Measurements from ENCODE around the gene CDC73. TPM values are rescaled to one million over a fixed set of nuclear protein-coding genes. Genes with fewer than 3 reads are reported as not detected.

Gene CDC73
- 14.6 and 18.7 TPM in 2 replicates for total RNA-seq
- polyA plus RNA-seq = 51.0 and 69.8 TPM in 2 replicates
- 37.9 and 40.8 TPM in 2 replicates for polyA plus RNA-seq (2012)
- polyA minus RNA-seq (ENCODE audit: low replicate concordance) = 2.1 and 3.3 TPM in 2 replicates

GRCh38 chr1:193121616-193122593 lies at the start of gene CDC73:
CDC73 (plus strand) TSS chr1:193122031; CDS start chr1:193122201, 170 bp downstream.
- DNase-seq (ENCODE audit: low read depth in 2 of 2) = peak; percentile 95 to 97
- Histone ChIP-seq H3K27me3 (ENCODE audit: control insufficient read depth, insufficient read depth, low read length) (no peaks in the 10 kb centered on the region), H3K36me3 (ENCODE audit: control insufficient read depth, insufficient read depth, low read length) (no peaks in the 10 kb centered on the region), H3K9ac (ENCODE audit: insufficient read depth, low read length) (peak within 1 kb of the TSS; percentile 97), H3K27ac (ENCODE audit: insufficient read depth, low read length) (peak within 1 kb of the TSS; percentile 97), H2AFZ (ENCODE audit: low read length) (peak within 1 kb of the TSS; percentile 99), H3K9me3 (ENCODE audit: control insufficient read depth, insufficient read depth, low read depth, low read length) (no peaks in the 10 kb centered on the region), H3K4me2 (ENCODE audit: extremely low read depth, insufficient read depth, low read length) (peak within 1 kb of the TSS; percentile 75), H3K4me1 (ENCODE audit: control insufficient read depth, extremely low read depth, insufficient read depth, low read length) (no peaks in the 10 kb centered on the region), H4K20me1 (ENCODE audit: control insufficient read depth, extremely low read depth, insufficient read depth, low read length) (no peaks in the 10 kb centered on the region), H3K79me2 (ENCODE audit: control insufficient read depth, insufficient read depth, low read length) (peaks cover 45% of the 10 kb centered on the region), H3K4me3 (replicated peaks in 1 of 4; ENCODE audit: control extremely low read depth in 1 of 4, insufficient read depth in 1 of 4, low read depth in 3 of 4, low read length in 4 of 4) (peak within 1 kb of the TSS; percentile 82 to 100 (median 98))
- peak; percentile 71 to 74 for TF ChIP-seq CTCF (conservative IDR thresholded peaks at IDR 0.05 in 1 of 2, IDR thresholded peaks at IDR 0.05 in 1 of 2; ENCODE audit: low read depth in 1 of 2, low read length in 2 of 2)
- no peak for TF ChIP-seq EZH2 (IDR thresholded peaks at IDR 0.05; ENCODE audit: low read length, missing control alignments)

GRCh38 chr1:193077991-193078390 lies 43.8 kb upstream of the CDC73 start:
- Histone ChIP-seq H3K27me3 (ENCODE audit: control insufficient read depth, insufficient read depth, low read length) (no peaks in the 10 kb centered on the region), H3K4me2 (ENCODE audit: extremely low read depth, insufficient read depth, low read length) (no peak overlapping the region), H3K9ac (ENCODE audit: insufficient read depth, low read length) (no peak overlapping the region), H3K79me2 (ENCODE audit: control insufficient read depth, insufficient read depth, low read length) (peaks cover 8% of the 10 kb centered on the region), H3K4me1 (ENCODE audit: control insufficient read depth, extremely low read depth, insufficient read depth, low read length) (no peaks in the 10 kb centered on the region), H4K20me1 (ENCODE audit: control insufficient read depth, extremely low read depth, insufficient read depth, low read length) (no peaks in the 10 kb centered on the region), H3K9me3 (ENCODE audit: control insufficient read depth, insufficient read depth, low read depth, low read length) (no peaks in the 10 kb centered on the region), H3K4me3 (replicated peaks in 1 of 4; ENCODE audit: control extremely low read depth in 1 of 4, insufficient read depth in 1 of 4, low read depth in 3 of 4, low read length in 4 of 4) (no peak overlapping the region), H3K36me3 (ENCODE audit: control insufficient read depth, insufficient read depth, low read length) (peaks cover 3% of the 10 kb centered on the region), H3K27ac (ENCODE audit: insufficient read depth, low read length) (no peak overlapping the region), H2AFZ (ENCODE audit: low read length) (no peak overlapping the region)
- TF ChIP-seq EZH2 (IDR thresholded peaks at IDR 0.05; ENCODE audit: low read length, missing control alignments) = no peak
- TF ChIP-seq CTCF (conservative IDR thresholded peaks at IDR 0.05 in 1 of 2, IDR thresholded peaks at IDR 0.05 in 1 of 2; ENCODE audit: low read depth in 1 of 2, low read length in 2 of 2) = no peak
- DNase-seq (ENCODE audit: low read depth in 2 of 2) = peak in 1 of 2 donors; percentile 63

- Histone ChIP-seq H3K27me3 (ENCODE audit: control insufficient read depth, insufficient read depth, low read length) (no peaks in the 10 kb centered on the region), H3K36me3 (ENCODE audit: control insufficient read depth, insufficient read depth, low read length) (peaks cover 5% of the 10 kb centered on the region), H2AFZ (ENCODE audit: low read length) (no peak overlapping the region), H4K20me1 (ENCODE audit: control insufficient read depth, extremely low read depth, insufficient read depth, low read length) (no peaks in the 10 kb centered on the region), H3K9ac (ENCODE audit: insufficient read depth, low read length) (no peak overlapping the region), H3K9me3 (ENCODE audit: control insufficient read depth, insufficient read depth, low read depth, low read length) (no peaks in the 10 kb centered on the region), H3K79me2 (ENCODE audit: control insufficient read depth, insufficient read depth, low read length) (peaks cover 5% of the 10 kb centered on the region), H3K4me3 (replicated peaks in 1 of 4; ENCODE audit: control extremely low read depth in 1 of 4, insufficient read depth in 1 of 4, low read depth in 3 of 4, low read length in 4 of 4) (no peak overlapping the region), H3K4me1 (ENCODE audit: control insufficient read depth, extremely low read depth, insufficient read depth, low read length) (no peaks in the 10 kb centered on the region), H3K27ac (ENCODE audit: insufficient read depth, low read length) (no peak overlapping the region), H3K4me2 (ENCODE audit: extremely low read depth, insufficient read depth, low read length) (no peak overlapping the region)
- no peak for TF ChIP-seq CTCF (conservative IDR thresholded peaks at IDR 0.05 in 1 of 2, IDR thresholded peaks at IDR 0.05 in 1 of 2; ENCODE audit: low read depth in 1 of 2, low read length in 2 of 2)
- DNase-seq (ENCODE audit: low read depth in 2 of 2) = peak in 1 of 2 donors; percentile 13
Measured at GRCh38 chr1:193079187-193079586, 42.6 kb upstream of the CDC73 start.
